NCI-H446 treated with DMSO at 0.1 percent for 48 hours (cell line): ENCODE data around the gene NADSYN1.
A peak's percentile ranks its signal among the peaks of the same experiment; 100 is the strongest.

ENCODE experiments used
- DNase-seq: peaks from one replicate; lab custom pipeline; 2025; lab: John Stamatoyannopoulos, UW

The NADSYN1 gene

DNA sequence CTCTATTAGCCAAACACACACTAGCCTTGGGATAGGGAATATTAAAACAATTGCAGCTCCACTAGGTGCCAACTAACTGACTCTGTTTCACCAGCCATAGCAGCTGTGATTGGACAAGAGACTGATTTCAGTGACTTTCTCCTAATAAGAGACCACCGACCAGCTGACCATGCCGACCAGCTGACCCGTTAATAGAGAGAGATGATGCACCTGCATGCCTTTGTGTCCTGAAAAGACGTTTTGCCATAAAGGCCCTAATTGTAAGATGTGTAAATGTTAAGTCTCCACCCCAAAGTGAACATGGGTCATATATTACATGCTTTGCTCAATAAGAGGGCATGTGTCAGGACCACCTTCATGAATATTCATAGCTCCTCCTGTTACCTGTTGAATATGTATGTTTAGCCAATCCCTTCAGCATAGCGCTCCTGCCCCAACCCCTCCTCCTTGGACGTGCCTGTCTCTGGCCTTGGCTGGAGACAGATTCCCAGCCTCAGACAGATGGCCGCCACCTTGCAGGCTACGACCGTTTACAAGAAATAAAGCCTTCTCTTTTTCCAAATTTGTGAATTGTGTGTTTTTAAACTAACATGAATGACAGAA, 1.3 kb upstream of the NADSYN1 start:
- DNase-seq: no peak

DNA sequence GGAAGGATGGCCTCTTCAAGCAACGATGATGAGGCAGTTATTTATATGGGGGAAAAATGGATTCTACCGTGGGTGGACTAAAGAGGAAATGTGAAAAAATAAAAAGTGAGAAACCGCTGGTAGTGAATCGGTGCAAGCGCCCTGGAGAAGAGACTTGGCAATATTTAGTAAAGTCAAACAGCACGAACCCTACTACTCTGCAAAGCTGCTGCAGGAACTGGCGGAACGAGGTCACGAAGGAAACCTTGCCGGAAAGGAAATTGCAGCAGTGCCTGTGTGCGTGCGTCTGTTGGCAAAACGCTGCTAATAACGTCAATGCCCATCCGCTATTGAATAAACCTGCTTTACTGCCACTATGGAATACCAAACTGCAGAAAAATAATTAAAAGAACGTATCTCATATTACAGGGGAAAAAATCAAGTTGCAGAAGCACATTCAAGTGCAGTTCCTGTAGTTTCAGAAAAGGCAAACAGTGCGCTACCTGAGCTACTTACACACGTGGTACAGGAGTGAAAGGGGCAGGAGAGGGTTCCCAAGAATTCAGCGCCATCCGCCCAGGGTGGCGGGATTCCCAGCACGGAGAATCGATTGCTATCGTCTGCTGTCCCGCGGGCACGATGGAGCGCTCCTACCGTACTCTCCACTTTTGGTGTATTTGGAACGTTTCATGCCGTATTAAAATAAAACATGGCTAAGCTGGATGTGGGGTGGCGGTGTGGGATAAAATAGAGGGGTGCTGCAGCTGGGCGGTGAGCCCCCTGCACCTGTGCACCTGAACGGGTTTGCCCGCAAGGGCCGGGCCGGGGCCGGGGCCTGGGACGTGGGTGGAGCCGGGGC, 585 bp upstream of the NADSYN1 start:
- peak; percentile 9 for DNase-seq

DNA sequence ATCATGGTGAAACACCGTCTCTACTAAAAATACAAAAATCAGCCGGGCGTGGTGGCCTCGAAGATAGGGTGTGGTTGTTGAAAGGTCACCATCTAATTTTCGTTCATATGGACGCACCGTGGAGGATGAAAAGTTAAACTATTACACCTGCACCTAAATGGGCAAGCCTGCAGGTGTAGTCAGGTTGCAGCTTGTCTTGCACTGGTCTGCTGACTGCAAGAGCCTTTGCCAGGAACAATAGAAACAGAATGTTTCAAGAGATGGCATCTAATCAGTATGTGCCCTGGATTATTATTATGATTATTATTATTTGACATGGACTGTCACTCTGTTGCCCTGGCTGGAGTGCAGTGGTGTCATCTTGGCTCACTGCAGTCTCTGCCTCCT, 908 bp downstream of the NADSYN1 start:
- no peak for DNase-seq

DNA sequence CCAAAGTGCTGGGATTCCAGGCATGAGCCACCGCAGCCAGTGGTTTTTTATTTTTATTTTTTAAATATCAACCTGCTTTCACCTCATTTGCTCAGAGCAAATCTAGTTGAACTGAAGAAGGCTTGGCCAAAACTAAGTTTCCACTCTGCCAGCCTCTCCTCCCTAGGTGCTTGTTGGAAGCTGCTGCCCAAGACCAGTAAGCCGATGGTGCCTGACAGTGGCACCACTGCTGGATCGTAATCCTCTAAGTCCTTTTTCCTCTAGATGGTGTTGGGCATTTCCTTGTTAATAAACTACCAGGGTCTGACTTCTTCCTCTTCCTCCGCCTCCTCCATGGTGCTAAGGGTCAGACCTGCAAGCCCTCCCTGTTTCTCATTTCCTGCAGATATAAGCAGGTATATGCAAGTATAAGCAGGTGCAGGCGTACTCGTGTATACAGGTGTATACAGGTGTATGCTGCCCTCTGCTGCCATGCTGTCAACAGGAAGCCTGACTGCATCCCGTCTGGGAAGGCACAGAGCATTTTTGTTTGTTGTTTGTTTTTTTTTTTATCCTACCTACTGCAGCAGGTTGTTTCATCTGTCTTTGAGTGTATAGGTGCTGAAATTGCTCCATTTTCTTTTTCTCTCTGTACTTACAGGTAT, 1.6 kb downstream of the NADSYN1 start:
- no peak for DNase-seq

DNA sequence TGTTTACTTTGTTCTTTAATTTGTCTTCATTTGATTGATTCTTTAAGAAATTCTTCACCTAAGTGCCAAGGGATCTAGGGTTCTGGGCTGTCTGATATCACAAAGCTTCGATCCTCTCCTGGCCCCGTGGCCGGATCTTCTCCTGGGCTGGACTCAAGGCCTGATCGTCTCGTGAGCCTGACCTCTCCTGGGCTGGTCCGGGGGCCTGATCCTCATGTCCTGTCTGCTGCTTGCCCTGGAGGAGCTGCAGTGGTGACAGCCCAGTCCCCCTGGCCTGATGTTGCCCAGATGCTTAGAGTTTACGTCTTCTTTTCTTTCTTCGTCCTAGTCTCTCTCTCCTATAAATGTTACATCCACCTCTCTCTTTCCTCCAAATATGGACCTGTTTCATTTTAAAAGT, 3.3 kb downstream of the NADSYN1 start:
- no peak for DNase-seq

DNA sequence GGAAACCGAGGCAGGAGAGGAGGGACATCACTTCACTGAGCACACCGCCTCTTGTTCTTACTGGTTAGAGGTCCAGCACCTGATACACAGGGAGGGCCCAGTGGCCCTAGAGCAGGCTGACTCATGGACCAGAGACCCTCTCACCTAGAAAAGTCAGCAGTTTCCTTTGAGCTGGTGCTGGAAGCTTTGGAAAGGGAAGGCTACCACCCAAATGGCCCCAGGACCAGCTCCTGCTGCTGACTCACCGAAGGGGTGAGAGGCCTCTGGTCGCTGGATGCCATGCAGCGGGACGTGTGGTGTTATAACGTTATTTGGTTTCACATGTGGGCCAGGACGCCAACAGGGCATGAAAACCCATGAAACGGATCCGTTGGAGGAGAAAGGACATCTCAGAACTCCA, 3.8 kb downstream of the NADSYN1 start:
- no peak for DNase-seq

DNA sequence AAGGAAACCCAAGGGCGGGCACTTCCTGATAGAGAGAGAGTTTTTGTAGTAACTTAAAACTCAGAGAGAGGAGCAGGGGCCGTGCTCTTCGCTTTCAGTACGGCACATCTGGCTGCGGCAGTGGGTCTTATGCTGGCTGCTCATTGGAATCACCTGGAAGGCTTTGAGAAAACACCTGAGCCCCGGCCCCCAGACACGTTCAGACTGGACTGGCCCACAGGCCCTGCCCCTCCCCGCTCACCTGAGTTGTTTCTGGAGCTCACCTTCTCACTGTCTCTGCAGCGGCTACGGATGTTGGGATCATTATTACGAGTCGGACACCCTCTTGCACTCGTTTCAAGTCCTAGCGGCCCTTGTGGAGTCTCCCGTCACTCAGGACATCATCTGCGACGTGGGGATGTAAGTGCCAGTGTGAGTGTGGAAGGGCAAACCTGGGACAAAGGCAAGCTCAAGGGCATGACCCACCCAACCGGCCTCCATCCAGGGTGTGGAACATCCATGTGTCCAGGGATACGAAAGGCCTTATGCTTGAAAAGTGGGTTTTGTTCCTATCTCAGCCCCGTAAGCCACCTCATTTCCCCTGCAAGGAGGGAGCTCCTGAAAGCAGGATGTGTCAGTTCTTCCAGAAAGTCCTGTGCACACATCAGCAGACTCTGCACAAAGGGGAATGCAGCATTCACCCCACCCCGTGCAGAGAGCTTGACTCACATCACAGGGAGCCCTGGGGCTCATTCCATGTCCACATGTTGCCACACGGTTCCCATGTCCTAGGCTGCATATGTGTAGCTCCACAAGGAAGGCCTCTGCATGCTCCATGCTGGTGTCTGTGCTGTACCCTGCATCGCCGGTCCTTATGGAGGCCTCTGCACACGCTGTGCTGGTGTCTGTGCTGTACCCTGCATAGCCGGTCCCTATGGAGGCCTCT, 5.4 kb downstream of the NADSYN1 start:
- no peak for DNase-seq

DNA sequence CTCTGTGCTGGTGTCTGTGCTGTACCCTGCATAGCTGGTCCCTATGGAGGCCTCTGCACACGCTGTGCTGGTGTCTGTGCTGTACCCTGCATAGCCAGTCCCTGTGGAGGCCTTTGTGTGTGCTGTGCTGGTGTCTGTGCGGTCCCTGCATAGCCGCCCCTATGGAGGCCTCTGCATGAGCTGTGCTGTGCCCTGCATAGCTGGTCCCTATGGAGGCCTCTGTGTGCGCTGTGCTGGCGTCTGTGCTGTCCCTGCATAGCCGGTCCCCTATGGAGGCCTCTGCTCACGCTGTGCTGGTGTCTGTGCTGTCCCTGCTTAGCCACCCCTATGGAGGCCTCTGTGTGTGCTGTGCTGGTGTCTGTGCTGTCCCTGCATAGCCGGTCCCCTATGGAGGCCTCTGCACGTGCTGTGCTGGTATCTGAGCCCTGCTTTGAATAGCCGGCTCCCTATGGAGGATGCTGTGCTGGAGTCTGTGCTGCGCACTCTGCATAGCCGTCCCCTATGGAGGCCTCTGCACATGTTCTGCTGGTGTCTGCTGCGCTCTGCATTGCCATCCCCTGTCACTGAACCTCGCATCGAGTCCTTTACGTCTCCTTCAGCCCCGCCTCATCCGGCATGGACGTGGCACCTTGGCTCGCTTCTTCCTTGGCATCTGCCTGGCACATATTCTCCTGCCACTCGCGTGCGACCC, 6.2 kb downstream of the NADSYN1 start:
- DNase-seq: no peak

DNA sequence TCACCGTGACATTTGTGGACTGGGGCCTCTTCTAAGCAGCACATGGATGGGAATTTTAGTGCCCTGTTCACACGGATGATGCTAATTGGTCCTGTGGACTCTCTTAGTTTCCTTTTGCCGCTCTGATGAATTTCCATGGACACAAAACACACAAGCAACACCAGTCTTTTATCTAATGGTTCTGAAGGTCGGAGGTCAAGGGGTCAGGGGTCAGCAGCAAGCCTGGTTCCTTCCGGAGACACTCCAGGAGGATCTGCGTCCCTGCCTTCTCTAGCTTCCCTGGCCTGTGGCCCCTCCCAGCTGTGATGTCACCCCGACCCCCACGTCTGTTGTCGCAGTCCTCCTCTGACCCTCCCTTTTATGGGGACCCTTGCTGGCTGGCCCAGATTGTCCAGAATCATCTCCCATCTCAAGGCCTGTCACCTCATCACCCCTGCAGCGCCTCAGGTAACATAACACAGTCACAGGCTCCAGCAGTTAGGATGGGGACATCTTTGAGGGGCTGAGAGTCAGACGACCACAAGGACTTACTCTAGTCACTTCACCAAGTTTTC, 6.8 kb downstream of the NADSYN1 start:
- DNase-seq: no peak

DNA sequence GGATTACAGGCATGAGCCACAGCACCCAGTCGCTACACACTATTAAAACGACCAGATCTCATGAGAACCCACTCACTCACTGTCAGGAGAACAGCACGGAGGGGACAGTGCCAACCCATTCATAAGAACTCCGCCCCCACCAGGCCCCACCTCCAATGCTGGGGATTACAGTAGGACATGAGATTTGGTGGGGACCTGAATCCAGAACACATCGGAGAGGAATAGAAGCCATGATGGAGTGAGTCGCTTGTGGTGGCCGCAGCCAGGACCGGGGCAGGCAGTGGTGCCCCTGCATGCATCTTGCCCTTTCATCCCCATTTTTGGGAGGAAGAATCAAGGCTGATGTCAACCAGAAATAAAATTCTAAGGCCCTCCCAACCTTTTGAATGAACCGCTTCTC, 8.7 kb downstream of the NADSYN1 start:
- no peak for DNase-seq

DNA sequence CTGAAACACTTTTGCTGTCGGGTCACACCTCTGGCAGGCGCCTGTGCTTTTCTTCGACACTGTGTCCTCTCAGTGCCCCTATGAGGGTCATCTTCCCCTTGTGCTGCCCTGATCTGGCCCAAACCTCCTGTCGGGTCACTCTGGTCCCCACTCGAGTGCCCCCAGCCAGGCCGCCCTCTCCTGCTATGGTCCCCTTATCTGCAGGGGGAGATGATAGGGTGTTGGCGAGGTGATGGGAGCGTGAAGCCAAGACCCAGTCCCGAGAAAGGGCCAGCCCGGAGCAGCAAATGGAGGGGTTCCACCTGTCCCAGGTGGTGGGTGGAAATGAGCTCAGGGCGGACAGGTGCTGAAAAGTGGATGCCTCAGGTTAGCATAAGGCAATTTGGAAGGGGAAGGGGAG, 9.7 kb downstream of the NADSYN1 start:
- no peak for DNase-seq

DNA sequence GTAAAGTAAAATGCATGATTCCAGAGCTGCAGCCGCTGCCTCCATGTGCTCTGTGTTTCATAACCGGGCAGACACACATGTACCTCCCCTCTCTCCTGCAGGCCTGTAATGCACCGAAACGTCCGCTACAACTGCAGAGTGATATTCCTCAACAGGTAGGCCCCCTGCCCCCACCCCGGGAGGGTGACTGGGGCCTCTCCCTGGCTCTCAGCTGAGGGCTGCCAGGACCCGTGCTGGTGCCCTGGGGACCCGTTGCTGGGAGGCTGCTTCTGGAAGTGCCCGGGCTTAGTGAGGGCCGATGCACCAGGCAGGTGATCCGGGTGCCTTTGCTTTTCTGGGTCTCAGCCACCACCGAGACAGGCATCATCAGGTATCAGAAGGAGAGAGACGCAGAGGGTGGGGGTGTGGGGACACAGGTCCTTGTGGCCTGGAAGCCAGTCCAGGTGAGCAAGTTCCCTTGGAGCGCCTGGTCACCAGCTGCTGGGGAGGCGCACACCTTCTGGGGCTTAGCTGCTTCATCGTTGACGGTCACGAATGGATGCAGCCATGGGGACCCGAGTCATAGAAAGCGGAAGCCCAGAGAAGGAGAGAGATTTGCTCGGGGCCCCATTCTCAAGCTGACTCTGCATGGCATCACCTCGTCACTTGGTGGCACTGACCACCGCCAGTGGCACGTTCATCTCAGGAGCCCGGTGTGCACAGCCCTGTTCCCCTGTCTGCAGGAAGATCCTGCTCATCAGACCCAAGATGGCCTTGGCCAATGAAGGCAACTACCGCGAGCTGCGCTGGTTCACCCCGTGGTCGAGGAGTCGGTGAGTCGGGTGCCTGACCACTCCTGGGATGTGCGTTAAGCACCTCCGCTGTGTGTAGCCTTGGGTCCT, 10.6 kb downstream of the NADSYN1 start:
- no peak for DNase-seq

DNA sequence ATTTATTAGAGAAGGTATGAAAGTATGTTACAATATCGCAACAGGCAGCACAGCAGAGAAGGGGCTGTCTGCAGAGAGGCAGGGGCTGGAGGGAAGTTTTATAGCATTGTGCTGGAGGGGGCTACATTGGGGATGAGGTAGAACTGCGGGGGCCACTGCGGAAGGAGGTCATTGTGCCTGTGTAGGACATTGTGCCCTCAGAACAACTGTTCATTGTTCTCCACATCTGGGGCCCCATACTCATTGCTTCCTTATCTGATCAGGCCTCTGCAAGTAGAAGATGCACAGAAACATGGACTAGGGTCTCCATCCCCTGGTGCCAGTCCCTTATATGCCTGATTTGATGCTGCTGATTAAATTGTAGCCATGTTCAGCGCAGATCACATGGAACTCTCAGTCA, 12.1 kb downstream of the NADSYN1 start:
- no peak for DNase-seq

DNA sequence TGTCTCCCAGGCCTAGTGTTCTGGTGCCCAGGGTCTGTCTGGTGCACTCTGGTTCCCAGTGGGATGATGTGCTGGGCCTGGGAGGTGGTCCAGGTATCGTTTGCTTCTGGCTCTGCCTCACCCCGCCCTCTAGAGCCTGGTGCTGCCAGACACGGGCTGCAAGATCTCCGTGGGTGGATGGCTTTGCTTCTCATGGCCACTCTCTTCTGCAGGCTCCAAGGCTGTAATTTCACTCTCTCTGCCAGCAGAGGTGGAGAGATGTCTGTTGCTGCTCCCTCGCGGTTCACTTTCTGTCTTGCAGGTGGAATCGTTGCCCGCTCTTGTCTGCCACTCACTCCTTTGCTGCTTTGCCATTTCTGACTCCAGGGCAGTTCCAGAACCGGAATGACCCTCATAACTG, 13.4 kb downstream of the NADSYN1 start:
- no peak for DNase-seq

DNA sequence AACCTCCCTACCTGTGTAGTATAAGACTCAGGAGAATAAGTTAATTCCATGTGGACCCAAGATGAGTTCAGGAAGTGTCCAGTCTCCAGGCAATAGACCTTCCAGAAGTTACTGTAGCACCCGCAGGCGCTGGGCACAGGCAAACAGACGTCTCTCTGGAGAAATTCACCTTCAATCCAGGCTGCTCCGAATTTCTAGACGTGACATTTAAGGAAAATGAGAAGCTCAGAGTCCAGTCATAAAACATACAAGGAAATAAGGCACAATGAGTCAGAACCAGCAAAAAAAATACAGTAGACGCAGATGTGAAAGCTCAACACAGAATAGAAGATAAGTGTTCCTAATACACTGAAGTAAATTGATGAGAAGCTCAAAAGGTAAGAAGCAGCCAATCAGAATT, 14.2 kb downstream of the NADSYN1 start:
- DNase-seq: no peak

DNA sequence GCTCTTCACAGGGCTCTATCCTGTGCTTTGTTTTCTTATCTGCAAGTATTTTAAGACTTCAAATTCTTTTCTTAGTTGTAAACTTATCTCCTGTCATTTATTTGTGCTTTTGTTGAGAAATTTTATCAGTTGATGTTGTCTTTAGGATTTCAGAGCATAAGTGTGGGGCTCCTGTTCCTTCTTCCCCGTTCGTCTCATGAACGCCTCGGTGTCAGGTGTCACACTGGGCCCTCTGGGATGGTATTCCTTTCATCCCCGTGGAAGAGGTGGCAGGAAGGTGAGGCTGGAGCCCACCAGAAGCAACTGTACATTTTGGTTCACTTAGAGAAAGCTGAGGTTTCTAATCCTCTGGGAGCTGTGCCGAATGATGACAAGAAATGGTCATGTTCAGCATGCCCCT, 17.9 kb downstream of the NADSYN1 start:
- DNase-seq: no peak

DNA sequence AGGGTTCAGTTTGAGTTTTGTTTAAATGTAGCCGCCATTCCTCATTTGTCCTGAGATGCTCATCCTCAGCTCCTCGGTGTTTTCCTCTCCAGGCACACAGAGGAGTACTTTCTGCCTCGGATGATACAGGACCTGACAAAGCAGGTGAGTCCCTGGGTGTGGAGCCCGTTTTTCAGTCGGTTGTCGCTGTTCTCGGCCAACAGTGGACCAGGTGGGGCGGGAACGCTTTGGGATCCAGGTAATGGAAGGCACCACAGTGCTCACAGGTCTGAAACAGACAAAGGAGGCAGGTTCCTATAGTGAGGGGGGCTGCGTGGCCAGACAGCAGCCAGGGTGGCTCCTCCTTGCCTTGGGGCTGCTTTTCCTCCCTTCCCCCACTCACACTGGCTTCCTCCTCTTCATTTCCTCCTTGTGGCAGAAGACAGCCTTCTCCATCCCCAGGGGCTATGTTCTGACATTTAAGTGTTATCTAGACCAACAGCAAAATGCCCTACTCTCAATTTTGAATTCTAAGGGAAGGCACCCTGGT, 19.4 kb downstream of the NADSYN1 start:
- DNase-seq: no peak

DNA sequence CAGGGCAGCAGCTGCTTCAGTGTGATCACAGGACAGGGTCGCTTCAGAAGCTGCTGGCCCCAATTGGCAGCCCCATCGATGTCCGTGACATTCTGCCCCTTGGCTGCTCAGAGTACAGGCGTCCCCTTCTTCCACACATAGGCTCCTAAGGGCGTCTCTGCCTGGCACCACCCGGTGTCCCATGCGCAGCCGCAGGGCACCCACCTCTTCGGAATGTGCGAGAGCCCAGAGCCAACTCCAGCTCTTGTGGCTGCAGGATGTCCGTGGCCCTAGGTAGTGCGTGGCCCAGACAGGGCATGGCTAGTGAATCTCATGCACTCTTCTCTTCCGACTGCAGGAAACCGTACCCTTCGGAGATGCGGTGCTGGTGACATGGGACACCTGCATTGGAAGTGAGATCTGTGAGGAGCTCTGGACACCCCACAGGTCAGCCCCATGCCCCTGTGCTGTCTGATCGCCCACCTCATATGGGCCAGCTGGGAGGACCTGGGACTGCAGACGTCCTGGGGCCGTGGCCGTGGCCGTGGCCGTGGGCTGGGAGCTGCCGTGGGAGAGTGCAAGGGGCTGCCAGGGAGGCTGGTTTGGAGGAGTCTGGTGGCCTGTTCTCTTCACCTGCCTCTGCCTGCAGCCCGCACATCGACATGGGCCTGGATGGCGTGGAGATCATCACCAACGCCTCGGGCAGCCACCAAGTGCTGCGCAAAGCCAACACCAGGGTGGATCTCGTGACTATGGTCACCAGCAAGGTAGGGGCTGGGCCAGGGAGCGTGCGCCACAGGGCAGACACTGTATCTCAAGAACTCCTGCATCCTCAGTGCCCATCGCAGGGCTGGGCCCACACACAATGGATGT, 20.2 kb downstream of the NADSYN1 start:
- no peak for DNase-seq

DNA sequence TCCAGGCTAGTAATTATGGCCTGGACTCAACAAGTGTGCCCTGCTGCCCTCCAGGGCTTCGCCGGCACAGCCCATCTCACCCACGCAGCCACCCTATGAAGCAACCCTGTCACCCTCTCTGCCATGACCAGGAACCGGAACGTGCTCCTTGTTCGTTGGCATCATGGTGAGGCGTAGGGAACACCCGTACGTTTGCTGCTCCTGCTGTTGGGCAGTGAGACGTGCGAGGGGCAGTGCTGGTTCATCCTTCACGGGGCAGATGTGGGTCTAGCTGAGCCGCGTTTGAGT, 20.7 kb downstream of the NADSYN1 start:
- no peak for DNase-seq
